Prostate gland (tissue), 2 donors: ENCODE data around the gene TTC33.

ENCODE experiments used
- CTCF ChIP-seq, 4 experiments: fragments of 200-600 bp in 2 of 4; fragments of 450-650 bp in 2 of 4; sonication (generic) in 2 of 4; IDR thresholded peaks; 1 replicate in 3 of 4; 2 replicates in 1 of 4; pipeline ENCODE4 v1.5.1; 2016 to 2019; ENCODE audit warnings: antibody characterized with exemption in 4 of 4, mild to moderate bottlenecking in 2 of 4, moderate library complexity in 2 of 4
- POLR2A ChIP-seq: fragments of 450-650 bp; IDR thresholded peaks from one replicate; pipeline ENCODE4 v1.6.1; 2016; ENCODE audit warnings: antibody characterized with exemption, mild to moderate bottlenecking

DNA sequence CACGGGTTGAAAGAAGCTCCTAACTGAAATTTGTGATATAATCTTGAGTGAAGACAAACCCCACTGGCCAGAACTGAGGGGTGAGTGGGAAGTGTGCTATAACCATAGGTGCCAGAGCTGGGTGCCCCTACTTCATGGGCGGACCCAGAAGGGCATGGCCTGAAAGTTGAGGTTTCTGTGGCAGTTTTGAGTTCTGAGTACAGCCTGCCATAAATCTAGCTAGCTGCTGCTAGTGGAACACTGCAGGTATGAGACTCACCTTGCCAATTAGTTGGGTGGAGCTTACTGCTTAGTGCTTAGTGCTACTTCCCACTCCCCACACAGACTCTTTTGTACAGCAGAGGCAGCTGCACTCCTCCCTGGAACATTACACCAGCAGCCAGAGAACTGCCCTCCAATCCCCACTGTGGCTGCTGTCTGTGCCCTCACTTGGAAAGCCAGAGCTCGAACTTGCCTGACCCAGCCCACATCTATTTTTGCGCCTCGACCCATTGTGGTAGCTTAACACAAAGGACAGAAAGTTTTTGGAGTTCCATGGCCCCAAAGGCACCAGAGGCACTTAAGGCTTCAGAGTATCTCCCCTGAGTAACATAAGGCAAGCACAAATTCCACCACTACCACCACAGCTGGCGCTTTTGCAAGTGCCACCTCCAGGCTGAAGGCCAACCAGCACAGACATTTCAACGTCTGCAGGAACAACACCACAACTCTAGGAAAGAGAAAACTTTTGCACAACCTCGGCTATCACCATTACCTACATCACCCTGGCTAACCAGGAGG is 103.1 kb downstream of the TTC33 start:
- TF ChIP-seq CTCF (IDR thresholded peaks at IDR 0.05) (no peak), POLR2A (no peak)
